T47D (cell line): Measurements from ENCODE around the gene SCML1.

ENCODE experiments used
- DNase-seq, 2 experiments: peaks; one replicate each; pipeline versions ENCODE4 v3.0.0 to v3.0.0-alpha.2; 2011 to 2012; ENCODE audit warnings: low read depth in 1 of 2, low spot score in 1 of 2
- JUND ChIP-seq: IDR thresholded peaks from 2 replicates; pipeline ENCODE4 v1.6.1; 2012; ENCODE audit warnings: low read depth
- in situ Hi-C: cut with HindIII; loops from 2 replicates; pipeline ENCODE4 v1.10.0; 2016; ENCODE audit warnings: low sequenced_read_pairs, low pct_unique_long_range_greater_than_20kb

SCML1 gene

DNA sequence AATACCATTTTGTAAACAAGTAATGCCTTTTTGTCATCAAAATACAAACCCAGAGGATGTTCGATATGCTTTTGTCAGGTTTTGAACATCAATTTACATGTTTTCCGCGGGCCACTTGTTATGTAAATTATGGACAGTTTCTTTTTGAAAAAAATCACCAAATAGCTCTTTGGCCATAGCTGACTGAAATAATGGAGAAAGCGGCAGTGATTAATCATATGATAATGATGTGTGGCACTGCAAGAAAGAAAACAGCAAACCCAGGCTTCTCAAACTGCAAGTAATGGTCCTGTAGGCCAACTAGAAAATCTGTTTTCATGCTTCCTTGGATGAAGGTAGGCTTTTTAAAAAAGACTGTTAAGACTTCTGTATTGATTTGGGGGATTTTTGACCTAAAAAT is 15.6 kb upstream of the SCML1 start:
- no peak for DNase-seq
- in situ Hi-C loops: no loop called here
- no peak for TF ChIP-seq JUND

- DNase-seq: no peak
- TF ChIP-seq JUND: no peak
These were observed 12.1 kb upstream of the SCML1 start for GRCh38 chrX:17725181-17725580.

DNA sequence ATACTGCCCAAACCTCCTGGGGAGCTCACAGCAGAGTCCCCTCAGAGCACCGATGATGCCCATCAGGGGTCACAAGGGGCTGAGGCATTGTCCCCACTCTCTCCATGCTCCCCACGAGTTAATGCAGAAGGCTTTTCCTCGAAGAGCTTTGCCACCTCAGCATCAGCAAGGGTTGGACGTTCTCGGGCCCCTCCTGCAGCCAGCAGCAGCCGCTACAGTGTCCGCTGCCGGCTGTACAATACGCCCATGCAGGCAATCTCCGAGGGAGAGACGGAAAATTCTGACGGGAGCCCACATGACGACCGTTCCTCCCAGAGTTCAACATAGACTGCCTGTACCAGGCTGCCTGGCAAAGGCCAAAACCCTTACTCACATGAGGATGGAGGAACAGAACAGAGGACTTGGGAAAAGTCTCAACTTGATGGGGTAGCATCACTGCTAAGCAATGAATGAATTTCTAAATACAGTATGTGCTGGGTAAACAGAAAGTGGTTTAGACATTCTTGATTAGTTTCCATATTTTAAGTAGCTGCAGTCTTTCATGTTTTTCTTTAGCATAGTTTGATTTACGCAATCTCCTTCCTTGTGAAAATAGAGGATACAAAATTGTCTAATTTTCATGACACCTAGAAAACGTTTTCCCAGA is 5.0 kb upstream of the SCML1 start:
- no peak for TF ChIP-seq JUND
- in situ Hi-C loops: no loop called here
- no peak for DNase-seq

More at GRCh38 chrX:17725181-17725580, 12.1 kb upstream of the SCML1 start:
- in situ Hi-C loops: no loop called here

DNA sequence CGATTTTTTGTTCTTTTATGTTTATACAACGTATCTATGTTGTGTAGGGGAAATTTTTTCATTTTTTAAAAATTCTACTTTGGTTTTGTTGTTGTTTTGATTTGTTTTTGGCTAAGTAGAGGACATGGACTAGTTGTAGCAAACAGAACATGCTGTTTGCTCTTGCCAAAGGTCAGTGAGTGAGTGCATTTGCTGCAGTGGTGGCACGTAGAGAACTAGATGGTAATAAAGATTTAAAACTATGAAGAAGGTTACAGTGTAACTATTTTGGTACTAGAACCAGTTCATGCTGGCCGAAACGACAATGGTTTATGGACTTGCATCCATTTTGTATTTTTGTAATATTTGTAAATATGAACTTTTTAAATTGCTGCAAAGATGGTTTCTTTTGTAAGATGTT is 1.9 kb upstream of the SCML1 start:
- peak; percentile 3 to 41 for DNase-seq
- in situ Hi-C loops: no loop called here
- TF ChIP-seq JUND: no peak

GRCh38 chrX:17736478-17736855 is 826 bp upstream of the SCML1 start:
- in situ Hi-C loops: no loop called here
- DNase-seq: no peak
- TF ChIP-seq JUND: no peak

DNA sequence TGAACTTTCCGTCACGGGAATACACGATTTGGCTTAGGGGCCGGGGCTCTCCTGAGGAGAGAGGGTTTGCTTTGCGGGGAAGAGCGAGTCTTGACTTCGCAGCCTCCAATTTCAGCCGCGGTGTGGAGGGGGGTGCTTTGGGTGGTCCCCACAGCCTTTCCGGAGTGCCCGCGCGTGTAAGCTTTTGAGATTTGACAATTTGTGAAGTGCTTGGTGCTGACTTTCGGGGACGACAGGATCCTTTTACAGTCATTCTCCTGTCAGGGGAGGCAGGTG is 355 bp downstream of the SCML1 start:
- in situ Hi-C loops: no loop called here
- no peak for DNase-seq

GRCh38 chrX:17737986-17738713 is 857 bp downstream of the SCML1 start:
- no peak for TF ChIP-seq JUND
- in situ Hi-C loops: no loop called here
- DNase-seq: peak in 1 of 2 experiments; percentile 24

More for the DNA sequence above, 355 bp downstream of the SCML1 start:
- TF ChIP-seq JUND: no peak

DNA sequence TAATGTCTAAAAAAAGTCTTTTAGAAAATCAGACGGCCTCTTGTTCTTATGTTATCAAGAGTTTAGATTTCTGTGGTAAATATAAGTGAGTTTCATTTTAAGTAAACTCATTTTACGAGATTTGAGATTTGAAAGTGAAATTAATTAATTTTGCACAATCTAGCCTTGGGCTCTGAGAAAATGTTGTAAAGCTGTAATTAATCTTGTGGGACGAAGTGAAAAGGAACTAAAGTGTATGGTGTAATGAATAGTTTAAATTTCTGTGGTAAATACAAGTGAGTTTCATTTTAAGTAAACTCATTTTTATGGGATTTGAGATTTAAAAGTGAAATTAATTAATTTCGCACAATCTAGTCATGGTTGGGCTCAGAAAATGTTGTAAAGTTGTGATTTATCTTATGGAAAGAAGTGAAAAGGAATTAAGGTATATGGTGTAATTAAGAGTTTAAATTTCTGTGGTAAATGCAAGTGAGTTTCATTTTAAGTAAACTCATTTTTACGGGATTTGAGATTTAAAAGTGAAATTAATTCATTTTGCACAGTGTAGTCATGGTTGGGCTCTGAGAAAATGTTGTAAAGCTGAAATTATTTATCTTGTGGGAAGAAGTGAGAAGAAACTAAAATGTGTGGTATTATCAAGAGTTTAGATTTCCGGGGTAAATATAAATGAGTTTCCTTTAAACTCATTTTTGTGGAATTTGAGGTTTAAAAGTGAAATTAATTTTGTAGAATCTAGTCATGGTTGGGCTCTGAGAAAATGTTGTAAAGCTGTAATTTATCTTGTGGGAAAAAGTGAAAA is 1.6 kb downstream of the SCML1 start:
- no peak for TF ChIP-seq JUND
- DNase-seq: no peak
- in situ Hi-C loops: no loop called here

- TF ChIP-seq JUND: no peak
- in situ Hi-C loops: no loop called here
- DNase-seq: no peak
These were observed 3.1 kb downstream of the SCML1 start for GRCh38 chrX:17740137-17741122.

DNA sequence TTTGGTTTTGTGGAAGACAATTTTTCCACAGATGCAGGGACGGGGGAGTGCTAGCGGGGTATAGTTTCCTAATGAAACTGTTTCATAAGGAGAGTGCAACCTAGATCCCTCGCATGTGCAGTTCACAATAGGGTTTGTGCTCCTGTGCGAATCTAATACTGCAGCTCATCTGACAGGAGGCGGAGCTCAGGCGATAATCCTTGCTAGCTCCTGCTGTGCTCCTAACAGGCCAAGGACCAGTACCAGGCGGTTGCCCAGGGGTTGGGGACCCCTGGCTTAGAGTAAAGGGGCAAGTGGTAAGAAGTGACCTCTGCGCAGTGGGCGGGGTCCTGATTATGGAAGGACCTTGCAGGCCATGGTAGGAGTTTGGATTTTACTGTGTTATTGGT is 3.8 kb downstream of the SCML1 start:
- TF ChIP-seq JUND: no peak
- in situ Hi-C loops: no loop called here
- no peak for DNase-seq

- no peak for TF ChIP-seq JUND
- DNase-seq: no peak
- in situ Hi-C loops: no loop called here
These were observed 6.6 kb downstream of the SCML1 start for GRCh38 chrX:17743913-17744312.

DNA sequence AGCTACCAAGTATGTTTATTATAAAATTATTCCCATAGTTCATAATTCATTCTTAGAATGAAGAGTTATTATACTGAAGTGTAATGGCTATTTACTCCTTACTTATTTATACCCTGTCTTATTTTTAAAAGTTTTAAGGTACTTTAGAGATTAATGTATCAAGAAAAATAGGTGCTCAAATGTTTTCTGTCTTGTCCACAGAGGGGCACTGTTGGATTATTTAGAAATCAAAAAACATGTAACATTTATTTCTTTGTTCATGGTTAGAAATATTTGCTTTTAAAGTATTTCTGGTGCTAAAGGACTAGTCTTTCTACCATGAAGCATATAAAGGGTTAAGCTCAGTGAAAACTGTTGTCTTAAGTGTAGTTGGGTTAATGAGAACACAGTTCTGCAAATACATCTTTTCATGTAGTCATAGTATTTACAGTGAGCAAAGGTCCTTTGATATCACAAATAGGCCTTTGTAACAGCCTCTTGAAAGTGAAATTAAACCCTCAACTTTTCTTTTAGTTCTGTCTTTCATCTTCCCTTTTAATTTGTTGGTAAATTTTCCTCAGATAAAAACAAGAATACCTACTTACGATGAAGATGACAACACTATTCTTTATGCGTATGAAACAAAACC is 7.7 kb downstream of the SCML1 start:
- in situ Hi-C loops: no loop called here
- no peak for TF ChIP-seq JUND
- peak in 1 of 2 experiments; percentile 26 for DNase-seq
